GM12878 (cell line): ENCODE data around the gene TMEM86A. TPM values are rescaled to one million over a fixed set of nuclear protein-coding genes. Genes with fewer than 3 reads are reported as not detected.

Source experiments
- ATAC-seq: fragments of 200-7000 bp; cut with Tn5 transposase; 3 replicates; pipeline ENCODE4 v1.9.1; 2020; ENCODE audit warnings: mild to moderate bottlenecking, moderate library complexity
- BruUV-seq: library from RNA; stranded (reverse); fragments of 400-500 nt; replicated peaks from 2 replicates; lab custom pipeline; 2021; lab: Mats Ljungman, UMichigan
- CTCF ChIA-PET: fragments of 300-600 bp; sonication (Branson Sonifier 250); formaldehyde crosslinking; extraction: SDS; loops from one replicate; lab custom pipeline; 2021; ENCODE audit warnings: inconsistent platforms; lab: Yijun Ruan, JAX
- POLR2A ChIA-PET: fragments of 350-600 bp; formaldehyde crosslinking; extraction: SDS; loops from one replicate; lab custom pipeline; 2021; ENCODE audit warnings: inconsistent platforms; lab: Charles Lee
- RAD21 ChIA-PET: fragments of 300-600 bp; sonication (Branson Sonifier 250); formaldehyde crosslinking; loops from one replicate; lab custom pipeline; 2023; ENCODE audit warnings: antibody characterized with exemption; ENCODE audit not compliant: unreplicated experiment; lab: Charles Lee
- SMC1A ChIA-PET: fragments of 300-600 bp; sonication (Branson Sonifier 250); formaldehyde crosslinking; loops from one replicate; lab custom pipeline; 2023; ENCODE audit not compliant: unreplicated experiment, uncharacterized antibody; lab: Charles Lee
- DNase-seq: peaks from one replicate; pipeline ENCODE4 v3.0.0-alpha.2; 2011; ENCODE audit warnings: low read depth, low spot score
- FAIRE-seq: peaks from 3 replicates; lab custom pipeline; 2011; peaks lifted over from hg19 to GRCh38; lab: Jason Lieb, UNC
- H2AFZ ChIP-seq: 2 replicates; pipeline ENCODE4 v1.6.0; 2011; ENCODE audit warnings: low read depth, low read length, control low read depth; ENCODE audit not compliant: control insufficient read depth
- H3K27ac ChIP-seq: 2 replicates; pipeline ENCODE4 v1.5.1; 2011; ENCODE audit warnings: control low read depth; ENCODE audit not compliant: control insufficient read depth, insufficient read depth
- H3K27me3 ChIP-seq, 2 experiments: replicated peaks in 1 of 2; 2 replicates each; pipeline versions ENCODE4 v1.6.0 to v1.6.1; 2011; ENCODE audit warnings: low read length in 1 of 2; ENCODE audit not compliant: control insufficient read depth in 2 of 2, insufficient read depth in 2 of 2
- H3K36me3 ChIP-seq, 2 experiments: 2 replicates each; pipeline ENCODE4 v1.5.1; 2011; ENCODE audit warnings: low read length in 1 of 2; ENCODE audit not compliant: control insufficient read depth in 2 of 2, insufficient read depth in 2 of 2
- H3K4me1 ChIP-seq: 2 replicates; pipeline ENCODE4 v1.6.1; 2011; ENCODE audit warnings: mild to moderate bottlenecking, low read length, moderate library complexity, mixed read lengths; ENCODE audit not compliant: control insufficient read depth, insufficient read depth
- H3K4me2 ChIP-seq: 2 replicates; pipeline ENCODE4 v1.6.0; 2011; ENCODE audit warnings: control low read depth; ENCODE audit not compliant: control insufficient read depth, insufficient read depth
- H3K4me3 ChIP-seq: fragments of 200-600 bp; sonication (generic); 2 replicates; pipeline ENCODE4 v1.5.1; 2016
- H3K79me2 ChIP-seq: 2 replicates; pipeline ENCODE4 v1.6.0; 2011; ENCODE audit warnings: low read length; ENCODE audit not compliant: control insufficient read depth, insufficient read depth
- H3K9ac ChIP-seq: 2 replicates; pipeline ENCODE4 v1.8.0; 2011; ENCODE audit warnings: low read length, control low read depth, mixed read lengths; ENCODE audit not compliant: control insufficient read depth, insufficient read depth
- H3K9me3 ChIP-seq: replicated peaks from 3 replicates; pipeline ENCODE4 v1.5.1; 2011; ENCODE audit warnings: mild to moderate bottlenecking, low read length; ENCODE audit not compliant: control insufficient read depth, insufficient read depth
- H4K20me1 ChIP-seq: 2 replicates; pipeline ENCODE4 v1.6.0; 2011; ENCODE audit not compliant: control insufficient read depth, insufficient read depth
- CREM ChIP-seq: IDR thresholded peaks from 2 replicates; pipeline ENCODE4 v1.6.1; 2014; ENCODE audit warnings: antibody characterized with exemption, low read depth
- EED ChIP-seq: sonication (generic); IDR thresholded peaks from 2 replicates; pipeline ENCODE4 v1.6.1; 2016; ENCODE audit warnings: antibody characterized with exemption, low read depth
- GATAD2B ChIP-seq: fragments of 450-650 bp; conservative IDR thresholded peaks from 2 replicates; pipeline ENCODE4 v1.6.1; 2017; ENCODE audit warnings: low read depth, mild to moderate bottlenecking, moderate library complexity
- HCFC1 ChIP-seq: fragments of 150-350 bp; IDR thresholded peaks from 2 replicates; pipeline ENCODE4 v1.6.1; 2014; ENCODE audit warnings: low read length
- HDAC2 ChIP-seq: fragments of 200-600 bp; sonication (generic); IDR thresholded peaks from 2 replicates; pipeline ENCODE4 v1.6.1; 2017
- NR2C1 ChIP-seq: fragments of 450-650 bp; IDR thresholded peaks from 2 replicates; pipeline ENCODE4 v1.6.1; 2017; ENCODE audit warnings: antibody characterized with exemption, mild to moderate bottlenecking, moderate library complexity
- PAX8 ChIP-seq: fragments of 450-650 bp; IDR thresholded peaks from 2 replicates; pipeline ENCODE4 v1.6.1; 2017; ENCODE audit warnings: mild to moderate bottlenecking, moderate library complexity
- PML ChIP-seq: IDR thresholded peaks from 2 replicates; pipeline ENCODE4 v1.6.1; 2012; ENCODE audit warnings: low read length, inconsistent platforms
- SMARCA5 ChIP-seq: fragments of 450-650 bp; IDR thresholded peaks from 2 replicates; pipeline ENCODE4 v1.6.1; 2017; ENCODE audit warnings: mild to moderate bottlenecking
- STAT1 ChIP-seq: fragments of 450-650 bp; conservative IDR thresholded peaks from 2 replicates; pipeline ENCODE4 v1.6.1; 2014; ENCODE audit warnings: antibody characterized with exemption, mild to moderate bottlenecking
- ZNF24 ChIP-seq: fragments of 450-650 bp; IDR thresholded peaks from 2 replicates; pipeline ENCODE4 v1.6.1; 2017; ENCODE audit warnings: antibody characterized with exemption, mild to moderate bottlenecking
- WGBS: methylation state at CpG from one replicate; pipeline ENCODE4 v1.1.6; 2016; ENCODE audit warnings: low lambda C conversion rate; ENCODE audit not compliant: insufficient replicate concordance, insufficient coverage; ENCODE audit errors: missing lambda C conversion rate; 5-methylcytosine and 5-hydroxymethylcytosine counted together
- in situ Hi-C: fragments of 300-500 bp; cut with MboI; formaldehyde crosslinking; loops from 9 replicates; pipeline ENCODE4 v1.14.3; 2018; ENCODE audit warnings: mixed read lengths
- intact Hi-C: fragments of 100-400 bp; cut with micrococcal nuclease; formaldehyde crosslinking; loops from one replicate; pipeline ENCODE4 v1.14.2; 2022; ENCODE audit not compliant: unreplicated experiment
- polyA plus RNA-seq, 11 experiments: library from polyadenylated mRNA; depleted of rRNA in 4 of 11; unstranded in 6 of 11; stranded (reverse) in 5 of 11; fragments of >200 nt; fragmentation: Nextera tagmentation in 4 of 11; fragmentation: Illumina TruSeq in 1 of 11; extraction: Ambion mirVana in 4 of 11; extraction: Trizol in 1 of 11; gene quantifications; 1 replicate in 1 of 11; 2 replicates in 10 of 11; pipeline versions ENCODE4 v1.2.1 to v1.2.3, GENCODE V29; 2011 to 2016; ENCODE audit warnings: inconsistent platforms in 2 of 11, missing spikeins in 2 of 11, low read depth in 1 of 11
- total RNA-seq, 4 experiments: library from RNA; depleted of rRNA in 3 of 4; stranded (reverse); fragments of >200 nt in 3 of 4; fragmentation: Illumina TruSeq in 1 of 4; extraction: Trizol in 1 of 4; gene quantifications; 2 replicates each; pipeline versions ENCODE4 v1.2.1 to v1.2.3, GENCODE V29; 2013 to 2021
- TF ChIP-seq, protein P1 (sequence below): fragments of 450-650 bp; IDR thresholded peaks from 2 replicates; pipeline ENCODE4 v1.6.1; 2018; ENCODE audit warnings: mild to moderate bottlenecking, low read depth, moderate library complexity; ENCODE audit not compliant: partially characterized antibody
- TF ChIP-seq, protein P2 (sequence below): fragments of 450-650 bp; IDR thresholded peaks from 2 replicates; pipeline ENCODE4 v1.6.1; 2017; ENCODE audit warnings: low read depth, mild to moderate bottlenecking, moderate library complexity

Gene TMEM86A
- total and polyA plus RNA-seq, 10 of the 15 experiments (the other 5 are each of a cell fraction or from before 2014, with no cell fraction given): 0.01 to 0.11 (median 0.06) TPM; not detected in 7

DNA sequence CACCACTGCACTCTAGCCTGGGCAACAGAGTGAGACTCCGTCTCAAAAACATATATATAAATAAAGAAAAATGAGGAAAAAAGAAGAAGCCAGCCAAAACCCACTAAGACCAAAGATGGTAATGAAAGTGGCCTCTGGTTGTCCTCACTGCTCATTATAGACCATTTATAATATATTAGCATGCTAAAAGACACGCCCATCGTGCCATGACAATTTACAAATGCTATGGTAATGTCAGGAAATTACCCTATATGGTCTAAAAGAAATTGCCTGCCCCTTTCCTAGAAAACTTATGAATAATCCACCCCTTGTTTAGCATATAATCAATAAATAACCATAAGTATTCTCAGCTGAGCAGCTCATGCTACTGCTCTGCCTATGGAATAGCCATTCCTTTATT, 16.1 kb upstream of the TMEM86A start:
- FAIRE-seq (no peak), ATAC-seq (no peak), DNase-seq (no peak)
- ChIA-PET RAD21 (no interaction called here), CTCF (no interaction called here), POLR2A (no interaction called here), SMC1A (no interaction called here)
- no peaks in the 10 kb centered on the region for H3K4me1 ChIP-seq
- H3K27me3 ChIP-seq: no peaks in the 10 kb centered on the region
- no peaks in the 10 kb centered on the region for H3K79me2 ChIP-seq
- intact Hi-C loops (no loop called here), in situ Hi-C loops (no loop called here)
- no peaks in the 10 kb centered on the region for H3K36me3 ChIP-seq
- H3K9ac ChIP-seq: no peak overlapping the region
- H4K20me1 ChIP-seq: no peaks in the 10 kb centered on the region
- no peak overlapping the region for H3K4me3 ChIP-seq
- H2AFZ ChIP-seq: no peak overlapping the region
- no peak overlapping the region for H3K27ac ChIP-seq
- no TSS peak for BruUV-seq
- no peak overlapping the region for H3K4me2 ChIP-seq
- no peaks in the 10 kb centered on the region for H3K9me3 ChIP-seq
- WGBS: 39% methylated on average over 3 of the region's 3 CpGs
- TF ChIP-seq SMARCA5: no peak
- TF ChIP-seq HDAC2: no peak
- TF ChIP-seq, protein P1, sequence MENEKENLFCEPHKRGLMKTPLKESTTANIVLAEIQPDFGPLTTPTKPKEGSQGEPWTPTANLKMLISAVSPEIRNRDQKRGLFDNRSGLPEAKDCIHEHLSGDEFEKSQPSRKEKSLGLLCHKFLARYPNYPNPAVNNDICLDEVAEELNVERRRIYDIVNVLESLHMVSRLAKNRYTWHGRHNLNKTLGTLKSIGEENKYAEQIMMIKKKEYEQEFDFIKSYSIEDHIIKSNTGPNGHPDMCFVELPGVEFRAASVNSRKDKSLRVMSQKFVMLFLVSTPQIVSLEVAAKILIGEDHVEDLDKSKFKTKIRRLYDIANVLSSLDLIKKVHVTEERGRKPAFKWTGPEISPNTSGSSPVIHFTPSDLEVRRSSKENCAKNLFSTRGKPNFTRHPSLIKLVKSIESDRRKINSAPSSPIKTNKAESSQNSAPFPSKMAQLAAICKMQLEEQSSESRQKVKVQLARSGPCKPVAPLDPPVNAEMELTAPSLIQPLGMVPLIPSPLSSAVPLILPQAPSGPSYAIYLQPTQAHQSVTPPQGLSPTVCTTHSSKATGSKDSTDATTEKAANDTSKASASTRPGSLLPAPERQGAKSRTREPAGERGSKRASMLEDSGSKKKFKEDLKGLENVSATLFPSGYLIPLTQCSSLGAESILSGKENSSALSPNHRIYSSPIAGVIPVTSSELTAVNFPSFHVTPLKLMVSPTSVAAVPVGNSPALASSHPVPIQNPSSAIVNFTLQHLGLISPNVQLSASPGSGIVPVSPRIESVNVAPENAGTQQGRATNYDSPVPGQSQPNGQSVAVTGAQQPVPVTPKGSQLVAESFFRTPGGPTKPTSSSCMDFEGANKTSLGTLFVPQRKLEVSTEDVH: no peak
- no peak for TF ChIP-seq STAT1
- TF ChIP-seq NR2C1: no peak
- TF ChIP-seq, all 136 proteins: peak for 0

DNA sequence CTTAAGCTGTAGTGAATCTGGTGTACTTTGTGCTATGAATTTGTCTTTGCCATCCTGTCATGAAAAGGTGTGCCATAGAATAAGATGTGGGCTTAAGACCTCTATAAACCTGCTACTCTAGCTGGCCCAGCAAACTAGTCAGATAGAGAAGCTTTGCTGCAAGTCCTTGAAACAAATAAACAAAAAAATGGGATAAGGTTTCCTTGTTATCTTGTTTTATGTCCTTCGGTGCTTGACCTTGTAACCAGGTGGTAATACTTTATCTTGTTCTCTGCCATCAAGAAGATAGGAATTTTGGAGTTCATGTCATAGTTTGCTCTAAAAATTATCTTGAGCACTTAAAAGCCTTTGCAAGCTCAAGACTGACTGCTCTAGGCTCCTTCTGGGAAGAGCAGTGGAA, 14.3 kb upstream of the TMEM86A start:
- 86% methylated on average over 1 of the region's 1 CpG for WGBS
- Histone ChIP-seq H3K79me2 (no peaks in the 10 kb centered on the region), H3K4me1 (no peaks in the 10 kb centered on the region), H3K9me3 (no peaks in the 10 kb centered on the region), H3K36me3 (no peaks in the 10 kb centered on the region), H3K4me2 (no peak overlapping the region), H4K20me1 (no peaks in the 10 kb centered on the region), H2AFZ (no peak overlapping the region), H3K4me3 (no peak overlapping the region), H3K27ac (no peak overlapping the region), H3K9ac (no peak overlapping the region), H3K27me3 (no peaks in the 10 kb centered on the region)
- in situ Hi-C loops: no loop called here
- ChIA-PET CTCF (interaction anchor here (0.6 to 2.6 kb wide), 5 partner anchors 38 to 569 kb away, joined by 3 to 8 read pairs (median 4); no protein-coding TSS in a partner anchor), POLR2A (interaction anchor here (0.6 kb wide), 1 partner anchor 154 kb away, joined by 4 read pairs; no protein-coding TSS in a partner anchor), SMC1A (interaction anchor here (0.9 kb wide), 1 partner anchor 11 kb away, joined by 3 read pairs; no protein-coding TSS in a partner anchor), RAD21 (no interaction called here)
- DNase-seq (no peak), FAIRE-seq (no peak), ATAC-seq (no peak)
- BruUV-seq: no TSS peak
- intact Hi-C loops: no loop called here
- TF ChIP-seq ZNF24 (no peak), PAX8 (no peak), HCFC1 (no peak), GATAD2B (no peak), EED (no peak), CREM (no peak), PML (no peak)
- TF ChIP-seq, protein P2, sequence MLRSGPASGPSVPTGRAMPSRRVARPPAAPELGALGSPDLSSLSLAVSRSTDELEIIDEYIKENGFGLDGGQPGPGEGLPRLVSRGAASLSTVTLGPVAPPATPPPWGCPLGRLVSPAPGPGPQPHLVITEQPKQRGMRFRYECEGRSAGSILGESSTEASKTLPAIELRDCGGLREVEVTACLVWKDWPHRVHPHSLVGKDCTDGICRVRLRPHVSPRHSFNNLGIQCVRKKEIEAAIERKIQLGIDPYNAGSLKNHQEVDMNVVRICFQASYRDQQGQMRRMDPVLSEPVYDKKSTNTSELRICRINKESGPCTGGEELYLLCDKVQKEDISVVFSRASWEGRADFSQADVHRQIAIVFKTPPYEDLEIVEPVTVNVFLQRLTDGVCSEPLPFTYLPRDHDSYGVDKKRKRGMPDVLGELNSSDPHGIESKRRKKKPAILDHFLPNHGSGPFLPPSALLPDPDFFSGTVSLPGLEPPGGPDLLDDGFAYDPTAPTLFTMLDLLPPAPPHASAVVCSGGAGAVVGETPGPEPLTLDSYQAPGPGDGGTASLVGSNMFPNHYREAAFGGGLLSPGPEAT: no peak
